Thyroid gland (tissue), 4 donors: ENCODE results near the gene A4GALT. TPM values are rescaled to one million over a fixed set of nuclear protein-coding genes. Genes with fewer than 3 reads are reported as not detected.

Source experiments
- DNase-seq, 2 donors: peaks; one replicate each; pipeline ENCODE4 v3.0.0-alpha.2; 2019
- H3K27ac ChIP-seq, 3 donors: fragments of 200-600 bp; sonication (generic); 1 replicate in 2 of 3; 2 replicates in 1 of 3; pipeline ENCODE4 v1.5.1; 2016 to 2019; ENCODE audit warnings: mild to moderate bottlenecking in 1 of 3, moderate library complexity in 1 of 3
- H3K27me3 ChIP-seq: fragments of 200-600 bp; sonication (generic); one replicate; pipeline ENCODE4 v1.5.1; 2019
- H3K36me3 ChIP-seq, 2 donors: fragments of 200-600 bp; sonication (generic); one replicate each; pipeline ENCODE4 v1.5.1; 2016 to 2019
- H3K4me1 ChIP-seq, 2 donors: fragments of 200-600 bp; sonication (generic); one replicate each; pipeline ENCODE4 v1.5.1; 2017 to 2019
- H3K4me3 ChIP-seq, 3 donors: fragments of 200-600 bp; sonication (generic); replicated peaks in 1 of 3; 1 replicate in 2 of 3; 2 replicates in 1 of 3; pipeline ENCODE4 v1.5.1; 2016; ENCODE audit warnings: mild to moderate bottlenecking in 1 of 3
- H3K9me3 ChIP-seq: fragments of 200-600 bp; sonication (generic); one replicate; pipeline ENCODE4 v1.5.1; 2017
- POLR2A ChIP-seq, 2 donors: fragments of 450-650 bp; IDR thresholded peaks; one replicate each; pipeline ENCODE4 v1.6.1; 2017; ENCODE audit warnings: antibody characterized with exemption in 2 of 2, mild to moderate bottlenecking in 2 of 2, moderate library complexity in 1 of 2
- WGBS, 2 donors: methylation state at CpG; one replicate each; pipeline ENCODE4 v1.1.5; 2017; 5-methylcytosine and 5-hydroxymethylcytosine counted together
- intact Hi-C: fragments of 100-400 bp; cut with DNase I; formaldehyde crosslinking; loops from one replicate; pipeline ENCODE4 v1.15.1; 2023
- total RNA-seq, 4 donors: library from RNA; depleted of rRNA; stranded (reverse); fragments of >200 nt; gene quantifications; one replicate each; pipeline ENCODE4 v1.2.3, GENCODE V29; 2016
- TF ChIP-seq, protein P1 (sequence below), 6 experiments: fragments of 200-600 bp in 3 of 6; fragments of 450-650 bp in 3 of 6; sonication (generic) in 3 of 6; IDR thresholded peaks; one replicate each; pipeline ENCODE4 v1.5.1; 2016 to 2019; ENCODE audit warnings: antibody characterized with exemption in 6 of 6, mild to moderate bottlenecking in 2 of 6, inconsistent platforms in 1 of 6, moderate library complexity in 1 of 6

The A4GALT gene
- total RNA-seq, 4 donors from 2014 or later: 12.6 to 23.9 (median 18.0) TPM

DNA sequence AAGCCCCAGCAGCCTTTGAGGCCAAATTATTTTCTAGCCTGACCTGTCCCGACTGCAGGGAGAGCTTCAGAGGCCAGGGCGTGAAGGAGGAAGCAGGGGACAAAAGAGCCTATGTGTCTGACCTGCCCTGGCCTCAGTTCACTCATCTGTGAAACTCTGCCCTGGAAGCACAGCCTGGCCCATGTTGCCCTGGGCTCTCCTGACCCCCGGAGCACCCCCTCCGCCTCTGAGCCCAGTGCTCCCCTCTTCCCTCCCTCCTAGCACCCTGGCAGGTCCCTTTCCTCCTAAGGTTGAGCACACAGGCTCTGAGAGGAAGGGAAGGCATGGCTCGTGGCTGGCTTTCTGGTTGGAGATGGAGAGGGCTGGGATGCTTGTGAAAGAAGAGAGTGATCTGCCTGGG lies 3.4 kb upstream of the A4GALT start:
- H3K4me1 ChIP-seq: peaks cover 4 to 22% of the 10 kb centered on the region in 2 donors
- 71 to 73% methylated on average over 5 of the region's 5 CpGs for WGBS, 2 donors
- TF ChIP-seq, protein P1, sequence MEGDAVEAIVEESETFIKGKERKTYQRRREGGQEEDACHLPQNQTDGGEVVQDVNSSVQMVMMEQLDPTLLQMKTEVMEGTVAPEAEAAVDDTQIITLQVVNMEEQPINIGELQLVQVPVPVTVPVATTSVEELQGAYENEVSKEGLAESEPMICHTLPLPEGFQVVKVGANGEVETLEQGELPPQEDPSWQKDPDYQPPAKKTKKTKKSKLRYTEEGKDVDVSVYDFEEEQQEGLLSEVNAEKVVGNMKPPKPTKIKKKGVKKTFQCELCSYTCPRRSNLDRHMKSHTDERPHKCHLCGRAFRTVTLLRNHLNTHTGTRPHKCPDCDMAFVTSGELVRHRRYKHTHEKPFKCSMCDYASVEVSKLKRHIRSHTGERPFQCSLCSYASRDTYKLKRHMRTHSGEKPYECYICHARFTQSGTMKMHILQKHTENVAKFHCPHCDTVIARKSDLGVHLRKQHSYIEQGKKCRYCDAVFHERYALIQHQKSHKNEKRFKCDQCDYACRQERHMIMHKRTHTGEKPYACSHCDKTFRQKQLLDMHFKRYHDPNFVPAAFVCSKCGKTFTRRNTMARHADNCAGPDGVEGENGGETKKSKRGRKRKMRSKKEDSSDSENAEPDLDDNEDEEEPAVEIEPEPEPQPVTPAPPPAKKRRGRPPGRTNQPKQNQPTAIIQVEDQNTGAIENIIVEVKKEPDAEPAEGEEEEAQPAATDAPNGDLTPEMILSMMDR (IDR thresholded peaks at IDR 0.05): no peak
- no peak for TF ChIP-seq POLR2A (IDR thresholded peaks at IDR 0.05)
- H3K36me3 ChIP-seq: no peaks in the 10 kb centered on the region
- no peak overlapping the region for H3K4me3 ChIP-seq
- no peak for DNase-seq
- intact Hi-C loops: no loop called here
- no peak overlapping the region for H3K27ac ChIP-seq
- H3K9me3 ChIP-seq: no peaks in the 10 kb centered on the region
- no peaks in the 10 kb centered on the region for H3K27me3 ChIP-seq

DNA sequence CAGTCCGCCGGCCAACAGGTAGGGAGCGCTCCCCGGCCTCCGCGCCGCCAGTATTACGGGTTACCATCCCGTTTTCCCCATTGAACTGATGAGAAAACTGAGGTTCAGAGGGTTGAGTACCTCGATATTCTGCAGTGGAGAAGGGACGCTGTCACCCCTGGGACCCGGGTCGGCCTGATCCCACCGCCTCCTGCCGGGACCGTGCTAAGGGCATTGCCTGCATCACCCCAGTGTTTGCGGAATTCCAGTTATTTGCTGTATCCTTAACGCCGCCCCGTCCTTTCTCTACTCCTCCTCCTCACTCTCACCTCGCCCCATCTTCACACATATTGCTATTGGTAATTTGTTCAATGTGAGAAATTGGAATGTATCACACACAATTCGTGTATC lies 370 bp upstream of the A4GALT start:
- WGBS, 2 donors: 2 to 4% methylated on average over 13 to 14 of the region's 22 CpGs
- Histone ChIP-seq H3K4me1 (peaks cover 4 to 30% of the 10 kb centered on the region in 2 donors), H3K27ac (peak overlapping the region in 1 of 3 donors; percentile 18), H3K36me3 (no peaks in the 10 kb centered on the region), H3K27me3 (no peaks in the 10 kb centered on the region), H3K4me3 (peak overlapping the region in 2 of 3 donors; percentile 35 to 83), H3K9me3 (no peaks in the 10 kb centered on the region)
- DNase-seq: no peak
- intact Hi-C loops: no loop called here
- TF ChIP-seq, protein P1 (IDR thresholded peaks at IDR 0.05): no peak
- no peak for TF ChIP-seq POLR2A (IDR thresholded peaks at IDR 0.05)

DNA sequence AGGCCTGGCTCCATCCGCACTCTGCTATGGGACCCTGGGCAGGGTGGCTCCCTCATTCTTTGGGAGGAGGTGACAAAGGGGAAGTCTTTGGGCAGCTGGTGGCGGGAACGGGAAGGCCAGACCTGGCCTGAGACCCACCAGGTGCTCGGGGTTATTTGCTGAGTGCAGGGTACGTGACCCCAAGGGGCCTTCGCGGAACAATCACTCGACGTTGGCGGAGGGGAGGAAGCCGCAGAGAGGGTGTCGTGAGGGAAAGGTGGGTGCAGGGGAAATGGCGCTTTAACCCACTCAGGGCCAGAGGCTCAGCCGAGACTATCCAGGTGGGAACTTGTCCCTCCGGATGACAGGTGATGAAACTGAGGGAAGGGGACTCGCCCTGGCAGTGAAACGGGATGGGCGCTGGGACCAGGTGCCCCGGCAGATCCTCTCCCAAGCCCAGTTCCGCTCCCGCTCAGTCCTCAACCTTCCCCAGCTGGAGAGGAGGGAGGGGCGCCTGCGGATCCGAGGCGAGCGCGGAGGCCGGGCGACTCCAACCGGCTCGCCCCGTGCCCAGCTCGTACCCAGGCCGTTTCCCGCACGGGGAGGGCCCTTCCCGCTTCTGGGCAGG lies 911 bp downstream of the A4GALT start:
- peak overlapping the region; percentile 84 to 85 (median 84) for H3K27ac ChIP-seq
- peaks cover 4 to 30% of the 10 kb centered on the region in 2 donors for H3K4me1 ChIP-seq
- H3K36me3 ChIP-seq: no peaks in the 10 kb centered on the region
- TF ChIP-seq, protein P1 (IDR thresholded peaks at IDR 0.05): no peak
- no peak for TF ChIP-seq POLR2A (IDR thresholded peaks at IDR 0.05)
- intact Hi-C loops: no loop called here
- no peaks in the 10 kb centered on the region for H3K9me3 ChIP-seq
- no peak for DNase-seq
- H3K4me3 ChIP-seq: peak overlapping the region in 2 of 3 donors; percentile 47 to 83
- no peaks in the 10 kb centered on the region for H3K27me3 ChIP-seq
- 36 to 38% methylated on average over 18 to 23 of the region's 37 CpGs for WGBS, 2 donors

DNA sequence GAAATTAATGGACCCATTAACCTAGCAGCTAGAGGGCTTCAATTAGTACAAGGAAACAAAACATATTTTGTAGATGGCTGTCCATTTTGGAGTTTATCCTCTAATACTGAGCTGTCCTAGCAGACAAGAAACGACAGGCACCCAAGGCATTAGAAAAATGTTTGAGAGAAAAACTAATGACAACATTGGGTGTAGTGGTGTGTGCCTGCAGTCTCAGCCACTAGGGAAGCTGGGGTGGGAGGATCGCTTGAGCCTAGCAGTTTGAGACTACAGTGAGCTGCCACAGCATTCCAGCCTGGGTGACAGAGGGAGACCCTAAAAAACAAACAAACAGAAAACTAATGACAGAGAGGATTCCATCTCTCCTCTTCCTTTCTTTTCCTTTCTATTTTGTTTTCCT lies 1.5 kb downstream of the A4GALT start:
- TF ChIP-seq, protein P1 (IDR thresholded peaks at IDR 0.05): peak in 1 of 6 experiments; percentile 10
- no peak for TF ChIP-seq POLR2A (IDR thresholded peaks at IDR 0.05)
- Histone ChIP-seq H3K27ac (peak overlapping the region in 2 of 3 donors; percentile 84), H3K9me3 (no peaks in the 10 kb centered on the region), H3K4me1 (peaks cover 4 to 30% of the 10 kb centered on the region in 2 donors), H3K36me3 (no peaks in the 10 kb centered on the region), H3K4me3 (peak overlapping the region in 1 of 3 donors; percentile 83), H3K27me3 (no peaks in the 10 kb centered on the region)
- WGBS, 2 donors: 39 to 47% methylated on average over 2 of the region's 2 CpGs
- DNase-seq: peak in 1 of 2 donors; percentile 22
- intact Hi-C loops: no loop called here

DNA sequence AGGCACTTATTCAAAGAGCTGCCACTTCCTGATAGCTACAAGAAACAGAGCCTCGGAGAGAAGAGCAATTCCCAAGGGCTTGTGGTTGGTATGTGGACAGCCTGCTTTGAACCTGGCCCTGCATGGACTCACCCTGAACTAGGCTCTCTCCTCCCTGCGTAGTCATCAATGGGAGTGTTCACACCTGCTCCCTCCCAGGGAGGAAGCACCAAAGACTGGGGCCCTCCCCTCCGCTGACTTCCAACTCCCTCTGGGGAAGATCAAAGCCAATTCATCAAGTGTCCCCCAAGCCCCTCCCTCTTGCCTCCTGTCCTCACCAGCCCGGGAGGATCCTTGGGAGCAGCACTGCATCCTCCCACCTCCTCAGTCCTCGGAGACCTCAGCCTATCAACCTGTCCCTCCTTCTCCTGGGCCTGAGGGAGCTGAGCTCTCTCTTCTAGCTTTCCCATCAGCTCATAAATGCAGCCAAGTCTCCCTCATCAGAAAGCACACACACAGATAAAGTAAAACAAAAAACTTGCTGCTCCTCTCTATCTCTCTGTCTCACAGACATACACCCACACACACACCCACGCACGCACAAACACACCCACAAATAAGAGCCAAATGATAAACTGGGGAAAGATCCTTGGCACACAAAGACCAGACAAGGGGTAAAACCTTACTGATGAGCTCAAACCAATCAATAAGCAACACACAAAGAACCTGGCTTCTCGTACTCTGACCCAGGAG lies 3.3 kb downstream of the A4GALT start:
- Histone ChIP-seq H3K4me1 (peaks cover 4 to 30% of the 10 kb centered on the region in 2 donors), H3K9me3 (no peaks in the 10 kb centered on the region), H3K36me3 (no peaks in the 10 kb centered on the region), H3K4me3 (no peak overlapping the region), H3K27ac (no peak overlapping the region), H3K27me3 (no peaks in the 10 kb centered on the region)
- no peak for DNase-seq
- no peak for TF ChIP-seq POLR2A (IDR thresholded peaks at IDR 0.05)
- TF ChIP-seq, protein P1 (IDR thresholded peaks at IDR 0.05): no peak
- 57 to 61% methylated on average over 8 of the region's 8 CpGs for WGBS, 2 donors
- intact Hi-C loops: no loop called here
